CD4-positive, alpha-beta T cell treated with Interleukin-17A for 1 hour (primary cell): ENCODE results near the gene FAM131A.

Source experiments
- DNase-seq: peaks from one replicate; pipeline ENCODE4 v3.0.0-alpha.2; 2020

The FAM131A gene

GRCh38 chr3:184337399-184337714, at the start of gene FAM131A:
FAM131A (plus strand) TSS chr3:184337600; CDS start chr3:184337631, 31 bp downstream.
- DNase-seq: no peak

GRCh38 chr3:184289426-184289938, 47.9 kb upstream of the FAM131A start:
- DNase-seq: peak; percentile 65

GRCh38 chr3:184290331-184290730, 47.1 kb upstream of the FAM131A start:
- DNase-seq: no peak

GRCh38 chr3:184291044-184291737, 46.2 kb upstream of the FAM131A start:
- no peak for DNase-seq

GRCh38 chr3:184291738-184292445, 45.5 kb upstream of the FAM131A start:
- DNase-seq: no peak

GRCh38 chr3:184295771-184296170, 41.6 kb upstream of the FAM131A start:
- no peak for DNase-seq

GRCh38 chr3:184296616-184297015, 40.8 kb upstream of the FAM131A start:
- DNase-seq: no peak

- DNase-seq: peak; percentile 98
Measured at GRCh38 chr3:184298759-184299487, 38.5 kb upstream of the FAM131A start, which contains the start of gene PSMD2. PSMD2 (plus strand) TSS chr3:184299241; CDS start chr3:184299267, 26 bp downstream.

- no peak for DNase-seq
Measured at GRCh38 chr3:184299488-184300377, 37.7 kb upstream of the FAM131A start.

GRCh38 chr3:184300378-184300720, 37.1 kb upstream of the FAM131A start:
- DNase-seq: no peak

- DNase-seq: peak; percentile 22
Measured at GRCh38 chr3:184305577-184305976, 31.8 kb upstream of the FAM131A start.

GRCh38 chr3:184306341-184306972, 30.9 kb upstream of the FAM131A start:
- no peak for DNase-seq

- no peak for DNase-seq
Measured at GRCh38 chr3:184307915-184308314, 29.5 kb upstream of the FAM131A start.

GRCh38 chr3:184308744-184309143, 28.7 kb upstream of the FAM131A start:
- no peak for DNase-seq

GRCh38 chr3:184311633-184312032, 25.8 kb upstream of the FAM131A start:
- DNase-seq: no peak

- DNase-seq: peak; percentile 94
Measured at GRCh38 chr3:184314363-184314699, 23.1 kb upstream of the FAM131A start, which contains the start of gene EIF4G1. EIF4G1 (plus strand) TSS chr3:184314606; CDS start chr3:184315797, 1,191 bp downstream.

- DNase-seq: peak; percentile 77
Measured at GRCh38 chr3:184314700-184315542, 22.5 kb upstream of the FAM131A start.

- DNase-seq: no peak
Measured at GRCh38 chr3:184315543-184315867, 21.9 kb upstream of the FAM131A start.

GRCh38 chr3:184315871-184316661, 21.3 kb upstream of the FAM131A start:
- peak; percentile 44 for DNase-seq

- no peak for DNase-seq
Measured at GRCh38 chr3:184316792-184317191, 20.6 kb upstream of the FAM131A start.
